Measurements from ENCODE around the gene GIT1.

- no peak for TF ChIP-seq CTCF (IDR thresholded peaks at IDR 0.05; ENCODE audit: low read depth, low read length)
- no peak for TF ChIP-seq POLR2A (IDR thresholded peaks at IDR 0.05; ENCODE audit: extremely low read depth, insufficient read length)
- TF ChIP-seq, protein P1, sequence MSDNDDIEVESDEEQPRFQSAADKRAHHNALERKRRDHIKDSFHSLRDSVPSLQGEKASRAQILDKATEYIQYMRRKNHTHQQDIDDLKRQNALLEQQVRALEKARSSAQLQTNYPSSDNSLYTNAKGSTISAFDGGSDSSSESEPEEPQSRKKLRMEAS (IDR thresholded peaks at IDR 0.05; ENCODE audit: low read depth, low read length): no peak
Observed at GRCh38 chr17:29571883-29572681, 17.4 kb downstream of the GIT1 start.

Measured in NB4 (cell line).